B cell (primary cell): ENCODE measurements around the gene RBBP8.

Source experiments
- EZH2 ChIP-seq: IDR thresholded peaks from 2 replicates; pipeline ENCODE4 v1.6.1; 2012; ENCODE audit warnings: borderline replicate concordance, low read depth, mild to moderate bottlenecking, moderate library complexity, low read length; ENCODE audit not compliant: insufficient read depth, poor library complexity, severe bottlenecking
- TF ChIP-seq, protein P1 (sequence below): fragments of 200-600 bp; IDR thresholded peaks from one replicate; pipeline ENCODE4 v1.8.0; 2022; ENCODE audit warnings: antibody characterized with exemption, mild to moderate bottlenecking

DNA sequence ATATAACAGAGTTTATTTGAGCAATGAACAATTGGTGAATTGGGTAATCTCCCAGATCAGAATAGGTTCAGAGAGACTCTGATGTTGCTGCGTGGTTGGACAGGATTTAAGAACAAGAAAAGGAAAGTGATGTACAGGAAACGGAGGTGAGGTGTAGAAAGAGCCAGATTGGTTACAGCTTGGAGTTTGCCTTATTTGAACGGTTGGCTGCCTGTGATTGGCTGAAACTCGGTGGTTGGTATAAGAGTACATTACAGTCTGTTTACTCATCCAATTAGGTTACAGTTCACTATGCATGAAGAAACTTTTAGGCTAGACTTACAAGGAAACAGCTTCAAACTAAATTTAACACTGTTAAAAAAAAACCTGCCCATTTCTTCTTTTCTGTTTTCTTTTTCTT is 134.1 kb downstream of the RBBP8 start:
- TF ChIP-seq, protein P1, sequence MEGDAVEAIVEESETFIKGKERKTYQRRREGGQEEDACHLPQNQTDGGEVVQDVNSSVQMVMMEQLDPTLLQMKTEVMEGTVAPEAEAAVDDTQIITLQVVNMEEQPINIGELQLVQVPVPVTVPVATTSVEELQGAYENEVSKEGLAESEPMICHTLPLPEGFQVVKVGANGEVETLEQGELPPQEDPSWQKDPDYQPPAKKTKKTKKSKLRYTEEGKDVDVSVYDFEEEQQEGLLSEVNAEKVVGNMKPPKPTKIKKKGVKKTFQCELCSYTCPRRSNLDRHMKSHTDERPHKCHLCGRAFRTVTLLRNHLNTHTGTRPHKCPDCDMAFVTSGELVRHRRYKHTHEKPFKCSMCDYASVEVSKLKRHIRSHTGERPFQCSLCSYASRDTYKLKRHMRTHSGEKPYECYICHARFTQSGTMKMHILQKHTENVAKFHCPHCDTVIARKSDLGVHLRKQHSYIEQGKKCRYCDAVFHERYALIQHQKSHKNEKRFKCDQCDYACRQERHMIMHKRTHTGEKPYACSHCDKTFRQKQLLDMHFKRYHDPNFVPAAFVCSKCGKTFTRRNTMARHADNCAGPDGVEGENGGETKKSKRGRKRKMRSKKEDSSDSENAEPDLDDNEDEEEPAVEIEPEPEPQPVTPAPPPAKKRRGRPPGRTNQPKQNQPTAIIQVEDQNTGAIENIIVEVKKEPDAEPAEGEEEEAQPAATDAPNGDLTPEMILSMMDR = no peak
- no peak for TF ChIP-seq EZH2
